HG02870 (cell line): ENCODE measurements around the gene RASAL2.

Source experiments
- ATAC-seq: cut with Tn5 transposase; IDR thresholded peaks from one replicate; pipeline ENCODE4 v1.9.1; 2021; ENCODE audit warnings: mild to moderate bottlenecking, moderate library complexity; ENCODE audit not compliant: unreplicated experiment

Gene RASAL2

DNA sequence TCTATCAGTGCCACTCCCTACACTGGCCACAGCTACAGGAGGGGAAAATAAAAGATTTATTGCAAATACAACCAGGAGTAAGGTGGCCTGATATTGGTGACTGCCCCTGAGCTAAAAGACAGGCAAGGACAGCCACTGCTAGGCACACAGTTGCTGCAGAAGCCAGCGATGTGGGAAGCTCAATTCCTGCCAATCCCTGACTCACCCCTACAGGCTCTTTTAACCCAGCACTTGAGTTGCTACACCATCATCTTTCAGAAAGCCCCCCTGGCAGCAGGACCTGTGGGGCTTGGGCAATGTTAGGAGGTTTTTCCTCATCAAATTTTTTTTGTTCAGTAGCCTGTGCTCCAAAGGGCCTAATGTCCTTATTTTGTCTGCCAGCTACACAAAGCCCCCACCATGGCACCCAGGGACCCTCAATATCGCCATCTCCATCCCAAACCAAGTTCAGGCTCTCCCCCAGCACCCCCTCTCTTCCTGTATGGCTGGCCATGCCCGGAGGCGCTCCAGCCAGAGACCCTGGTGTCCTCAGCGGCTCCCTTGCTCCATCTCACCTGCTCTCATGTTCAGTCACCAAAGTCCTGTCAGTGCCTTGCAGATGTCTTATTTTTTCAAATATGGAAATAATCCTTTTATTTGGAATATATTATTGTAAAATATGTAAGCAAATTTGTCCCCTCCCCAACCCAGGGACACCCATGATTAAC is 389.5 kb downstream of the RASAL2 start:
- ATAC-seq, result no peak

DNA sequence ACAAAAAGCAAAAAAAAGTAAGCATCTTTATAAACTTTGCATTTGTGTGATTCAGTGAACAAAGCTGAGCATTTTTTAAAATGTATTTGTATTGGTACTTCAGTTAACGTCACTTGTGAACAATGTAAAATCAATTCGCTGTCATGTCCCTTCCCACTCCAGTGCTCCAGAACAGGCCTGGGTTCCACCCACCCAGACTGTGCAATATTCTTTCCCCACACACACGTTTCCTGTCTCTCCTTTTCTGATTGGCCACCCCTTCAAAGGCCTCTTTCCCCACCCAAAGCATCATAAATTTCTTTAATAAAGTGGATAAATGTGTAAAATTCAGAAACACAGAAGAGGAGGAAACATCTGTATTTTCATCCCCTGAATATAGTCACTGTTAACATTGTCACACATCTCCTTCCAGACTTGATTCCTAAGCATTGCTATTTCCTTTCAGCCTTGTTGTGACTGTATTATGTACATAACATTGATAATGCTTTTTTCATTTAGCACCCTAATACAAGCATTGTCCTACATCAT is 390.9 kb downstream of the RASAL2 start:
- no peak for ATAC-seq

DNA sequence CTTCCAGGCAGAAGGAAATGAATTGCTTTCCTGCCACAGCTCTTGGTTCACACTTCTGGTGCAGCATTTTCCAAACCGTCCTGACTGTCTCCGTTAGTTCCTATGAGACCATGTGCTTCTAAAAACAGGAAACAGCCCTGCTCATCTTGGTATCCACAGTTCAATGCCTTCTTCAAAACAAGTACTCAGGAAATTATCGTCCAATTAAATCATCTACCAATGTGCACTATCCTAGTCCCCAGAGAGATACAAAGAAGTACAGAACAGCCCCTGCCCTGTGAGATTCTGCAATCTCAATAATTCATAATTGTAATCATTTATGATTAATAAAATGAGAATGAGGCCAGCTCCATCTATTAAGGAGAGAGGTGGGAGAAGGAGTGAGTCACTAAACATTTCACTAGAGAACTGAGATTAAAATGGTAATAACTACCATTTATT is 391.7 kb downstream of the RASAL2 start:
- no peak for ATAC-seq

DNA sequence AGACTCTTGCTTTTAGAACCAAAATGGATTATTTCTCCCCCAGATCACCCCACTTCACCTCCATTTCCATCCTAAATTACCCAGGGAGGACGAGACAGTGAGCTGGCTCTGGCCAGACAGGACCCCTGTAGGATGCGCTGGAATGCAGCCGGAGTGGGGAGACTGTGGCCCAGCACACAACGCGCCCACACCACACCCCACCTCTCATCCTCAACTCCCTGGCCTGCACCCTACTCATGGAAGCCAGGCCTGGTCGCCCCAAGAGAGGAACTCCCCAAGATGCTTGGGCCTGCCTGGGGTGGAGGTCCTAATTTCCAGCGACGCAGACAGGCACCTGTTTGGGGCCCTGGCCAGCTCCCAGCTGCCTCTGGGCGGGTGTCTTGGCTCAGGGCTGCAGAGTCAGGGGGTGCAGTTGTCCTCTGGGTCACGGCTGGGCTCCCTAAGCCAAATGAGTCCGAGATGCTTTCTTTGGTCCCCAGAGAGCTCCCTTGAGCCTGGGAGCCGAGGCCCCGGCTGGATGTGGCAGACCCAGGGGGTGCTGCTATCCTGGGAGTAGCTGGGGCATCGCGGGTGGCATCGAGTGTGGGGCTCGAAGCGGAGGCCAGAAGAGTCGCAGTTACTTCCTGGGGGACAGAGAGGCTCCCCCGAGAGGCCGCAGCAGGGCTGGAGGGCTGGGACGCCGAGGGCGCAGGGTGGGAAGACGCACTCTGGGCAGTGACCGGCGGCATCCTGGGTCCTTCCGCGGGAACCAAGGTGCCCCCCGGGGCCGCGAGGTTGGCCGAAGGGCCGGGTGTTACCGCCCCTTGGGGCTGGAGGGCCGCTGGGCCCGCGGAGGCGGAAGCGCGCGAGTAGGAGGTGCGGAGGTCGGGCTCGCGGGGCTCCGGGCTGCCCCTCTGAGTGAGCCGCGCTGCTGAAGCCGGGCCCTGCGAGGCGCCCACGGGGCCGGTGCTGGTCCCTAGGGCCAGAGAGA is 392.5 kb downstream of the RASAL2 start:
- ATAC-seq, result no peak

DNA sequence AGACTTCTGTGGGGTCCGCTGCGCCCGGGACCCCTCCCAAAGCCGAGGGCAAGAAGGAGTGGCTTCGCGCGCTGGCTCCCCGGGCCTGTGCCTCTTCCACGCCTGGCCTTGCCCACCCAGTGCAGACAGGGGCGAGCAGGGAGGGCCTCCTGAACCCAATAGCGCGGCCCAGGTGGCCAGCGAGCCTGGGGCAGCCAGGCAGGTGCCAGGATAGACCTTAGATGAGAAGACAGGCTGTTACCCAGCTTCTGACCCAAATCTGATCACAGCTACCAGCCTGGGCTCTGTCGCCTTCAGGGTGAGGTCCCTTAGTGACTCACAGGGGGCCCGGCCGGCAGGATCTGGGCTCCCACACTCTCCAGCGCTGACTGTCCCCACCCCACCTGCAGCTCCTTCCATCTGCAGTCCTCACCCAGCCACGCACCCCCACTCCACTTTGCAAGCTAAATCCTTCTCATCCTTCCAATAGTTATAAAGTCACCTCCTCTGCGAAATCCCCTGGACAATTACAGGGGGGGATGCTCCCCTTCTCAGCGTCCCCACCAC is 393.2 kb downstream of the RASAL2 start:
- no peak for ATAC-seq

DNA sequence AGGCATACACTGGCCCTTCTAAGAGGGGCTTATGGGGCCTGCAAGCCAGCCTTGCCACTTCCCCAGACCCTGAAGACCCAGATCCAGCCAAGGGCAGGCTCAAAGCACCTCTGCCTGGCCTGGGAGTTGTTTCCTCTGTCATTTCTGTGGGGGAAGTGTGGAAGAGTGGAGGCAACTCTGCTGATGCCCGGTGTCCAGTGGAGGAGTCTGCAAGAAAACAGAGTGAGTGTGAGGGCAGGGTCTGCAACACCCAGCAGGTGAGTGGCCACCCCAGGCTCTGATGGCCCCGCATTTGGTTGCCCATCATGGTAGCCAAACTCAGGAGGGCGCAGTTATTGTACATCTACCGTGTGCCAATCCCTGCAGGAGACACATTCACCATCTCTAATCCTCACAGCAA is 394.5 kb downstream of the RASAL2 start:
- ATAC-seq, result no peak

DNA sequence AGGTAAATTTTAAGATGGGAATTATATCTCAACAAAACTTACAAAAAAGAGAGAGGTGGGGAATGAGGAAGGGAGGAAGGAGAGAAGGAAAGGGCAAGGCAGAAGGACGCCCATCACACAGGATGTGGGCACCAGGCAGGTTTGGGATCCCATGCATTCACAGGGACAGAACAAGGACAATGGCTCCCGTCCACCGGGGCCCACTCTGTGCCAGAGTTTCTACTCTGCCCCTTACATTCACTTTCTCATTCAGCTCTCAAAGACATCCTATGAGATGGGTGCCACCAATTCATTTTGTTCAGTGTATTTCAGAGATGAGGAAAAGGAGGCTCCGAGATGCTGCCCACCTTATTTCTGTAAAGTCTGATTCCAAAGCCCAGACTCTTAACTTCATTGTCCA is 395.5 kb downstream of the RASAL2 start:
- no peak for ATAC-seq

DNA sequence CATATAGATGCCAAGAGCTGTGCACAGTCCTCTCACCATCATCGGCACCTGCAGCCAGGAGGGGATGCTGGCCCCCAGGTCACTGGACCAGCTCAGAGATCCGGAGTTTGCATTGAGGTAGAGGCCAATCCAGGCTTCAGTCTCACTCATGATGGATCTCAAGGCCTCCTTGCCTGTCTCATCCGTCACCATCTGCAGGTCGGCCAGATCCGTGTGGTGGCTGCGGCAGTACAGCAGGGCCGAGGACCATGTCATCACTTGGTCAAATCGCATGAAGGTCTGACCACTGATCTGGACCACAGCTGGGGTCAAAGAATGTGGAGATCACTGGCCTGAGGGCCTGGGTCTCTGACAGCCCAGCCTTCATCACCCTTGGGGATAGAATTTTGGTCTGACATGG is 396.2 kb downstream of the RASAL2 start:
- ATAC-seq, result no peak

DNA sequence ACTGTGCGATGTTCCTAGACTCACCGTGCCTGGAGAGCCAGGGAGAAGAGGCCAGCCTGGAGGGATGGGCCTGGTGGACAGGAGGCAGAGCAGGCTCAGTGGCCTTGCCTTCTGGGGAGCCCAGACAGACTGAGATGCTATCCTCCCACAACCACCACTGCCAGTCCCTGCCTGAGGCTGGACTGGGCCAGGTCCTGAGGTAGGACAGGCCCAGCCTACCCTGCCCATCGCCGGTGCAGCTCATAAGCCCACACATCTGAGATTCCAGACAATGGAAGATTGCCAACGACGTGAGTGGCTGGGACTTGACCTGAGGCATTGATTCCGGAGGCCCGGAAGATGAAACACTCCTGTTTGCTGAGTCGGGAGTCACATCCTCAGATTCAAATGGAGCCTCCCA is 397.1 kb downstream of the RASAL2 start:
- no peak for ATAC-seq

DNA sequence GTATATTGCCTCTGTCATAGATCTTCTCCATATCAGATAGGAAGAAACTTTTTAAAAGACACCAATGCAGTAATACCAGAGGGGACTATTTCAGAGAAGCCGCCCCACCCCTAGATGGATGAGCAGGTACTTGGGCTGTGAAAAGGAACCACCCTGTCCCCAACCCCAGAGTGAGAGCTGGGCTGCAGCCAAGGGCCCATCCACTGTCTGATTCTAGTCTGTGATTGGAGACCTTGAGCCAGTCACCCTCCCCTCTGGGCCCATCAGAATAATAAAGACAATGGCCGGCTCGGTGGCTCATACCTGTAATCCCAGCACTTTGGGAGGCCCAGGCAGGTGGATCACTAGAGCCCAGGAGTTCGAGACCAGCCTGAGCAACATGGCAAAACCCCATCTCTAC is 397.8 kb downstream of the RASAL2 start:
- ATAC-seq, result no peak

DNA sequence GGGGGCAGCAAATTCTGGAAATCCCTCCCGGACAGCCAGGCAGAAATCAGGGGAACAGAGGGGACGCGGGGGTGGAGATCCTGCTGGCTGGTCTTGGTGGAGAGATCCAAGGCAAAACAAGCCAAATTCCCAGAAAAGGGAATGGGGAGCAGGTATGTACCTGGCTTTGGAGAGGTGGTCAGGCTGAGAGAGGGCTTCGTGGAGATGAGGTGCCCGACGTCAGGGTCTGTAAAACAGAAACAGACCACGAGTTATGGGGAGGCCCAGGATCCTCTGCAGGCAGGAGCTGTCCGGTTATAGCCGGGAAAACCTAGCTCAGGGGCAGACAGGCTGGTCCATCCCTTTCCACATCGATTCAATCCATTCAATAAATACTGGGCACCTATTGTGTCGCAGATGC is 398.4 kb downstream of the RASAL2 start:
- no peak for ATAC-seq

DNA sequence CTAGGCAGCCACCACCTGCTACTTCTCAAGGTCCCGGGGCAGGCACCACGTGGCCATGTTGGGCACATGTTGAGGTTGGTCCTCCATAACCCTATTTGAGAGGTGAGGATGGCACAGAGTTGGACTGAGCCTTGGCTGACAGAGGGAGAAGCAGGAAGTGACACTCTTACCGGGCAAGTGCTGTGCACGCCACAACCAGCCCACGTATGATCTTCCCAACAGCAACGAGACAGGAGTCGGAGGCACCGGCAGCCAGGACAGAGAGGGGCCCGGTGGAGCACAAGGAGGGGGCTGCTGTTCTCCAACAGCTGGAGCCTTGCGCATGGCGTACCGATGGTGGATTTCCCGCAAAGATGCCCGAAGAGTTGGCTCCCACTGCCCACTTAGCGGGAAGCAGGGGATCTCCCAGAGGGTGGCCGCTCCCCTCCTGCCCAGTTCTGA is 399.4 kb downstream of the RASAL2 start:
- ATAC-seq, result no peak

DNA sequence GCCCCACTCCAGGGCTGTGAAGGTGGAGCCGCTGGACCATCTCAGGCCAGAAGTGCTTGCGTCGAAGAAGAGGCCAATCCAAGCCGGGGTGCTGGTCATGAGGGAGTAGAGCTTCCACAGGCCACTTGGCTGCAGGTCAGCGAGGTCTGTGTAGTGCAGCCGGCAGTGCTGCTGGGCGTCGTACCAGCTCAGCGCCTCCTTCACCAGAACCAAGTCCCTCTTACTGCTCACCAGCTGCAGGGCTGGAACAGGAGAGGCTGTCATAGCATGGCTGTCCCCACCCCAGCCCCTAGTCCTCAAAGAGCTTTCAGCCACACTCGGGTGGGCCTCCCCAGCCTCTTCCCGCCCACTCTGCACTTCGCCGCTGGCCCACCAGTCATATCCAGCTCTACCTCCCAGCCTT is 400.7 kb downstream of the RASAL2 start:
- ATAC-seq, result no peak

DNA sequence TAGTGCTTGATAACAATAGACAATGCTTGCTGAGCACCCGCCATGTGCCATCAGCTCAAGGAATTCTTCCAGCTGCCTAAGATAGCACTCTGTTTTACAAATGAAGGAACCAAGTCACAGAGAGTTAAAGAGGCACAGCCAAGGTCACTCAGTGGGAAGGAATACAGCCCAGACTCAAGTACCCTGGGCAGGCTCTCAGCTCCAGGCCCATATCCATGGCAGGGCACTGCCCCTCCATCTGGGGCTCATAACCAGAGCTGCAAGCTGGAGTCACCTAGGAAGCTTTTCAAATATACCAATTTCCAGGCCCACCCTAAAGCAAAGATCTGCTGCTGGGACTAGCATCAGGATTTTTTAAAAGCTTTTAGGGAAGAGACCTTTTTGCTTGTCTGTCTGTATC is 401.3 kb downstream of the RASAL2 start:
- no peak for ATAC-seq

DNA sequence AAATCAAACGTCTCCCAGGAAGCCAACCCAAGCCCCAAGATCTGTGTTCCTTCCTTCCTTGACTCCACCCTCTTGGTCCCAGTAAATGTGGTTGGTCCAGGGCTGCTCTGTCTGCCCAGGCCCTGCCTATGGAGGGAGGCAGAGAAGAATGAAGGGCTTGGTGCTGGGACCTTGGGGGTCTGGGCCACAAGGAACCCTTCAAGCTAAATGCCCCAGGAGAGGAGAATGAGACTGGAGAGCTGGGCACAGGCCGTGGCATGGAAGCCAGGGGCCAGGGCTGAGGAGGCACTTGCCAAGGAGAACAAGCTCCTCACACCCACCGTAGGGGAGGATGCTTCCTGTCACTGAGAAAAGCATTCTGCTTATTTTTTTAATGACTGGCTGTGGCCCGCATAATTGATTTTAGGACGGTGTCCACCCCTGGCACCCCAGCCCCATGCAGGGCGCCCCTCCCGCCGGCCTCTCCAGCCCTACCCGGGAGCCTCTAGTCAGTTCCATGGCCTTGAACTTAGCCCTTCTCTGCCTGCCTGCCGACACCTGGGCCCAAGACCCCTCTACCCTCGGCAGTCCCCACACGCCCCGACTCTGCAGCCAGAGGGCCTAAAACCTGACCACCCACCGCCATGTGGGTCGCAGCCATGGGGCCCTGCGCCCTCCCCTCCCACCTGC is 402.0 kb downstream of the RASAL2 start:
- no peak for ATAC-seq

DNA sequence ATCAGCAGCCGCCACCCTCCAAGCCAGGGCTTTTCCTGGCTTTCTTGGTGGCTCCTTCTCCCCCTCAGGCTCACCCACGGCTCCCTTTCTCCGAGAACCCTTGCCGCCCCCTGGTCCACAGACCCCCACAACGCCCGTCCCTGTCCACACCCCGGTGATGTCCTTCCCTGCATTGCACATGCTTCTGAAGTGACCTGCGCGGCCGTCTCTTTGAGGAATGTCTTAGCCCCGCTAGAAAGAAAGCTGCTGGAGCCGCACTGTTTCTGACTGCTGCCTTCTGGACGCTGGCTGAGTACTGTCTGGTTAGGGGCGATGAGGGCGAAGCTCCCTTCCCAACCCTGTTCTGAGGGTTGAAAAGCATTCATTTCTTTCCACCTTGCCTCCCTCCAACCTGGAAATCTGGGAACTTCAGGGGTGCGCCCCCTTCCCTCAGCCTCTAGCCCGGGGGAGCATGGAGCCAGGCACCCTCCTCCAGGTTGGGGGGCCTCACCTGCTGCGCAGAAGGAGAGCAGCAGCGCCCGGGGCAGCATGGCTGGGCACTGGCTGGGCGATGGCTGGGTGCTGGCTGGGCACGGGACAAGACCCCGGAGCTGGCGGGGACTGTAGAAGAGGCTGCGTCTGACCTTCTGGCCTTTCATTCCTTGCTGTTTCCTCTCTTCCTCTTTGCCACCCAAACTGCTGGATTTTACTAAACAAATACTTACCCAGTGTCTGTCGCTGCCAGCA is 402.7 kb downstream of the RASAL2 start, which contains the start of gene CLEC20A:
TSS of gene CLEC20A (minus strand) at position 555 of the 726 bp plus-strand sequence. CDS start at position 530, 25 bp downstream.
- ATAC-seq, result no peak

DNA sequence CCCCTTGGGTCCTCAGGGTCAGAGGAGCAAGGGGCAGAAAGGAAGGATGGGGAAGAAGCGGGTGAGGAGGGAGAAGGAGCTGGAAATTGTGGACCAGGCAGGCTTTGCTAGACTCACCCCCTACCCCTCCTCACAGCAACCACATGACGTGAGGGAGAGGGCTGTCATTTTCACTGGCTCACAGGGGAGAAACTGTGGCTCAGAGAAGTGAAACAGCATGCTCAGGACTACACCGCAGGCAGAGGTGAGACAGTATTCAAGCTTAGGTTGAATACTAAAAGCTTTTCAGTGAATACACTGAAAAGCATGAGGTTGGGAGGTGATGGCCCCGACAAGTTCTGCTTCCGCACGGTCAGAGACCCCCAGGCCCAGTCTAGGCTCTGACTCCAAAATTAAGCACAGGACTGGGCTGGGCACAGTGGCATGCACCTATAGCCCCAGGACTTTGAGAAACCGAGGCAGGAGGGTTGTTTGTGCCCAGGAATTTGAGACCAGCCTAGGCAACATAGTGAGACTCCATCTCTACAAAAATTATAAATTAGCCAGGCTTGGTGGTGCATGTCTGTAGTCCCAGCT is 404.1 kb downstream of the RASAL2 start:
- no peak for ATAC-seq

DNA sequence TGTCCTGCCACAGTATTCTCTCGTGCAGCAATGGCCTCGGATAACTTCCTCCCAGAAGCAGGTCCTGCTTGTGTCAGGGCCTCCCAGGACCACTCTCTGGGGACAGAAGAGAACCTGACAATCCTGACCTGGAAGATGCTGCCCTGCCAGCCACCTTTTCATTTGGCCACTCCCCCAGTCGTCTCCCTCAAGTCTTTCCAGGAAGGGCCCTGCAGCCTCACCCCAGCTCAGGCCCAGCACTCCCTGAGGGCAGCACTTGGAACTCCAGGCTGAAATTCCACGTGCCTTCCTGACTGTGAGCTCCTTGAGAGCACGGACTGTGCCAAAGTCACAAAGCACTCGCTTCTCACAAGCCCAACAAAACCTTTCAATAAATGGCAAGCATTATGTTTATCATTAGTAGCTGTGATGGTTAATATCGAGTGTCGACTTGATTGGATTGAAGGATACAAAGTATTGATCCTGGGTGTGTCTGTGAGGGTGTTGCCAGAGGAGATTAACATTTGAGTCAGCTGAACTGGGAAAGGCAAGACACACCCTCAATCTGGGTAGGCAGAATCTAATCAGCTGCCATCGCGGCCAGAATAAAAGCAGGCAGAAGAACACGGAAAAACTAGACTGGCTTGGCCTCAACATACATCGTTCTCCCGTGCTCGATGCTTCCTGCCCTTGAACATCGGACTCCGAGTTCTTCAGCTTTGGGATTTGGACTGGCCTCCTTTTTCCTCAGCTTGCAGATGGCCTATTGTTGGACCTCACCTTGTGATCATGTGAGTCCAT is 405.2 kb downstream of the RASAL2 start:
- ATAC-seq, result no peak
